ENCODE measurements around the gene SIRT7.
A peak's percentile ranks its signal among the peaks of the same experiment; 100 is the strongest.

Gene SIRT7

GRCh38 chr17:81916234-81917001 lies 1.6 kb downstream of the SIRT7 start:
- Mint-ChIP-seq H3K9me3 (no peaks in the 10 kb centered on the region), H3K27ac (no peak overlapping the region), H3K27me3 (ENCODE audit: low read depth) (peaks cover 4% of the 10 kb centered on the region), H3K36me3 (ENCODE audit: low read depth) (peaks cover 34% of the 10 kb centered on the region), H3K4me1 (peaks cover 12% of the 10 kb centered on the region), H3K4me3 (peak overlapping the region; percentile 78 to 80 (median 78))
- no peak for TF ChIP-seq CTCF (IDR thresholded peaks at IDR 0.05; ENCODE audit: unreplicated experiment in 3 of 3)

GRCh38 chr17:81915331-81915730 lies 2.6 kb downstream of the SIRT7 start:
- peaks cover 8% of the 10 kb centered on the region for H3K4me1 Mint-ChIP-seq
- H3K36me3 Mint-ChIP-seq (ENCODE audit: low read depth): peaks cover 29% of the 10 kb centered on the region
- no peak for TF ChIP-seq CTCF (IDR thresholded peaks at IDR 0.05; ENCODE audit: unreplicated experiment in 3 of 3)
- peaks cover 4% of the 10 kb centered on the region for H3K27me3 Mint-ChIP-seq (ENCODE audit: low read depth)
- H3K9me3 Mint-ChIP-seq: no peaks in the 10 kb centered on the region
- H3K27ac Mint-ChIP-seq: no peak overlapping the region
- H3K4me3 Mint-ChIP-seq: peak overlapping the region in 1 of 3 experiments; percentile 48

- H3K36me3 Mint-ChIP-seq (ENCODE audit: low read depth): peaks cover 25% of the 10 kb centered on the region
- H3K4me3 Mint-ChIP-seq: peak overlapping the region in 1 of 3 experiments; percentile 21
- no peak for TF ChIP-seq CTCF (IDR thresholded peaks at IDR 0.05; ENCODE audit: unreplicated experiment in 3 of 3)
- H3K27me3 Mint-ChIP-seq (ENCODE audit: low read depth): peaks cover 4% of the 10 kb centered on the region
- H3K9me3 Mint-ChIP-seq: no peaks in the 10 kb centered on the region
- no peak overlapping the region for H3K27ac Mint-ChIP-seq
- H3K4me1 Mint-ChIP-seq: peaks cover 8% of the 10 kb centered on the region
These were observed 3.7 kb downstream of the SIRT7 start for GRCh38 chr17:81914103-81914850.

GRCh38 chr17:81913394-81914102 lies 4.4 kb downstream of the SIRT7 start:
- peaks cover 8% of the 10 kb centered on the region for H3K4me1 Mint-ChIP-seq
- peaks cover 4% of the 10 kb centered on the region for H3K27me3 Mint-ChIP-seq (ENCODE audit: low read depth)

More at GRCh38 chr17:81913394-81914102, 4.4 kb downstream of the SIRT7 start:
- Mint-ChIP-seq H3K27ac (no peak overlapping the region), H3K4me3 (peak overlapping the region; percentile 16 to 76 (median 53)), H3K9me3 (no peaks in the 10 kb centered on the region), H3K36me3 (ENCODE audit: low read depth) (peaks cover 24% of the 10 kb centered on the region)
- TF ChIP-seq CTCF (IDR thresholded peaks at IDR 0.05; ENCODE audit: unreplicated experiment in 3 of 3): no peak

Measured in nephron (organoid).